H1 (cell line): ENCODE data around the gene CHST9. TPM values are rescaled to one million over a fixed set of nuclear protein-coding genes. Genes with fewer than 3 reads are reported as not detected.

Source experiments
- CTCF ChIA-PET: fragments of 300-600 bp; sonication (Branson Sonifier 250); formaldehyde crosslinking; loops from one replicate; lab custom pipeline; 2021; ENCODE audit not compliant: partially characterized antibody; lab: Charles Lee
- POLR2A ChIA-PET: fragments of 300-600 bp; sonication (Branson Sonifier 250); formaldehyde crosslinking; loops from one replicate; lab custom pipeline; 2021; ENCODE audit warnings: inconsistent platforms; ENCODE audit not compliant: partially characterized antibody; lab: Charles Lee
- DNase-seq, 2 experiments: peaks; one replicate each; pipeline versions ENCODE4 v3.0.0 to v3.0.0-alpha.2; 2010 to 2022; ENCODE audit warnings: low spot score in 2 of 2, low read depth in 1 of 2, mixed read lengths in 1 of 2
- FAIRE-seq: peaks from 2 replicates; lab custom pipeline; 2011; peaks lifted over from hg19 to GRCh38; lab: Jason Lieb, UNC
- H2AFZ ChIP-seq: 2 replicates; pipeline ENCODE4 v1.8.1; 2012; ENCODE audit warnings: low read length, inconsistent platforms
- H2AK5ac ChIP-seq: 2 replicates; pipeline ENCODE4 v1.6.1; 2013; ENCODE audit warnings: low read depth, low read length
- H2BK120ac ChIP-seq: replicated peaks from 2 replicates; pipeline ENCODE3; 2013; ENCODE audit warnings: low read depth, low read length, inconsistent platforms
- H2BK12ac ChIP-seq: 2 replicates; pipeline ENCODE4 v1.6.1; 2013; ENCODE audit warnings: low read depth, low read length
- H2BK15ac ChIP-seq: 2 replicates; pipeline ENCODE4 v1.6.1; 2013; ENCODE audit warnings: low read length
- H2BK20ac ChIP-seq: 2 replicates; pipeline ENCODE4 v1.6.1; 2013; ENCODE audit warnings: low read length
- H2BK5ac ChIP-seq: 2 replicates; pipeline ENCODE4 v1.6.1; 2013; ENCODE audit warnings: low read depth, low read length
- H3K14ac ChIP-seq: 2 replicates; pipeline ENCODE4 v1.6.1; 2013; ENCODE audit warnings: inconsistent platforms; ENCODE audit not compliant: insufficient read length
- H3K18ac ChIP-seq: 2 replicates; pipeline ENCODE4 v1.6.1; 2013; ENCODE audit warnings: low read length; ENCODE audit errors: extremely low read depth
- H3K23ac ChIP-seq: 2 replicates; pipeline ENCODE4 v1.6.1; 2013; ENCODE audit warnings: inconsistent platforms; ENCODE audit not compliant: insufficient read length
- H3K23me2 ChIP-seq: 2 replicates; pipeline ENCODE4 v1.6.1; 2013; ENCODE audit warnings: low read depth, low read length
- H3K27ac ChIP-seq: 2 replicates; pipeline ENCODE4 v1.6.1; 2011; ENCODE audit warnings: low read depth, low read length, inconsistent platforms
- H3K27me3 ChIP-seq, 4 experiments: replicated peaks in 1 of 4; 1 replicate in 1 of 4; 2 replicates in 3 of 4; pipeline versions ENCODE4 v1.6.1 to v1.8.1; 2011 to 2013; ENCODE audit warnings: low read length in 3 of 4, mild to moderate bottlenecking in 3 of 4, inconsistent platforms in 2 of 4, mixed read lengths in 2 of 4, moderate library complexity in 1 of 4; ENCODE audit not compliant: control insufficient read depth in 3 of 4, insufficient read depth in 3 of 4; ENCODE audit errors: extremely low read depth in 1 of 4
- H3K36me3 ChIP-seq, 4 experiments: 2 replicates each; pipeline versions ENCODE4 v1.6.1 to v1.8.1; 2011 to 2013; ENCODE audit warnings: mild to moderate bottlenecking in 4 of 4, low read length in 3 of 4, moderate library complexity in 2 of 4, control low read depth in 1 of 4, inconsistent platforms in 1 of 4; ENCODE audit not compliant: insufficient read depth in 4 of 4, control insufficient read depth in 2 of 4
- H3K4ac ChIP-seq: replicated peaks from 2 replicates; pipeline ENCODE3; 2013; ENCODE audit warnings: low read length, low read depth, mixed read lengths, inconsistent platforms; ENCODE audit not compliant: insufficient read length
- H3K4me1 ChIP-seq, 4 experiments: replicated peaks in 1 of 4; 1 replicate in 1 of 4; 2 replicates in 3 of 4; pipeline versions ENCODE4 v1.6.1 to v1.8.1; 2011 to 2013; ENCODE audit warnings: low read length in 3 of 4, inconsistent platforms in 2 of 4, mixed read lengths in 1 of 4; ENCODE audit not compliant: insufficient read depth in 4 of 4, control insufficient read depth in 3 of 4
- H3K4me2 ChIP-seq, 2 experiments: 2 replicates each; pipeline versions ENCODE4 v1.6.1 to v1.8.1; 2011 to 2013; ENCODE audit warnings: low read depth in 2 of 2, low read length in 2 of 2, control low read depth in 1 of 2, inconsistent platforms in 1 of 2, mild to moderate bottlenecking in 1 of 2; ENCODE audit not compliant: insufficient read depth in 1 of 2
- H3K4me3 ChIP-seq, 4 experiments: fragments of 200-600, 300-600 bp in 1 of 4; sonication (generic), shearing (Covaris generic), sonication (Bioruptor Twin) in 1 of 4; 2 replicates each; pipeline versions ENCODE4 v1.5.1 to v1.8.1; 2011 to 2016; ENCODE audit warnings: low read length in 4 of 4, low read depth in 3 of 4, control low read depth in 2 of 4, inconsistent platforms in 2 of 4, mild to moderate bottlenecking in 2 of 4, mixed read lengths in 1 of 4, moderate library complexity in 1 of 4; ENCODE audit not compliant: insufficient read depth in 2 of 4; ENCODE audit errors: extremely low read depth in 1 of 4
- H3K56ac ChIP-seq: replicated peaks from 2 replicates; pipeline ENCODE3; 2013; ENCODE audit warnings: low read depth, mild to moderate bottlenecking, mixed read lengths, low read length, inconsistent platforms; ENCODE audit not compliant: insufficient read length
- H3K79me1 ChIP-seq: 2 replicates; pipeline ENCODE4 v1.6.1; 2013; ENCODE audit warnings: low read depth, low read length, control low read depth
- H3K79me2 ChIP-seq, 2 experiments: 2 replicates each; pipeline versions ENCODE4 v1.6.1 to v1.8.1; 2012 to 2013; ENCODE audit warnings: low read length in 2 of 2, mild to moderate bottlenecking in 2 of 2, inconsistent platforms in 1 of 2; ENCODE audit not compliant: insufficient read depth in 2 of 2, control insufficient read depth in 1 of 2
- H3K9ac ChIP-seq, 4 experiments: replicated peaks in 1 of 4; 1 replicate in 1 of 4; 2 replicates in 3 of 4; pipeline versions ENCODE4 v1.6.1 to v1.8.1; 2011 to 2013; ENCODE audit warnings: low read depth in 3 of 4, low read length in 3 of 4, control low read depth in 2 of 4, mild to moderate bottlenecking in 2 of 4, moderate library complexity in 2 of 4, inconsistent platforms in 1 of 4; ENCODE audit errors: extremely low read depth in 1 of 4
- H3K9me3 ChIP-seq, 2 experiments: 2 replicates each; pipeline versions ENCODE4 v1.6.1 to v1.8.1; 2012 to 2013; ENCODE audit warnings: mild to moderate bottlenecking in 2 of 2, moderate library complexity in 2 of 2, control low read depth in 1 of 2, inconsistent platforms in 1 of 2, low read depth in 1 of 2, low read length in 1 of 2, mixed read lengths in 1 of 2; ENCODE audit not compliant: insufficient read depth in 2 of 2
- H4K20me1 ChIP-seq, 2 experiments: replicated peaks in 1 of 2; 2 replicates each; pipeline versions ENCODE3 to v1.8.1; 2011 to 2013; ENCODE audit warnings: inconsistent platforms in 2 of 2, low read length in 2 of 2, mild to moderate bottlenecking in 1 of 2; ENCODE audit not compliant: insufficient read depth in 2 of 2, control insufficient read depth in 1 of 2
- H4K5ac ChIP-seq: 2 replicates; pipeline ENCODE4 v1.6.1; 2013; ENCODE audit warnings: low read length, low read depth, mixed read lengths, inconsistent platforms; ENCODE audit not compliant: insufficient read length
- H4K8ac ChIP-seq: 2 replicates; pipeline ENCODE4 v1.8.0; 2013; ENCODE audit warnings: mild to moderate bottlenecking, moderate library complexity, low read length, inconsistent platforms; ENCODE audit not compliant: insufficient read depth; ENCODE audit errors: extremely low read depth
- H4K91ac ChIP-seq: replicated peaks from 2 replicates; pipeline ENCODE3; 2013; ENCODE audit warnings: low read length, mixed read lengths, inconsistent platforms; ENCODE audit not compliant: insufficient read length
- EP300 ChIP-seq, 2 experiments: IDR thresholded peaks; 1 replicate in 1 of 2; 2 replicates in 1 of 2; pipeline ENCODE4 v1.6.1; 2011 to 2012; ENCODE audit warnings: low read depth in 2 of 2, low read length in 2 of 2, mild to moderate bottlenecking in 2 of 2, borderline replicate concordance in 1 of 2, inconsistent platforms in 1 of 2, moderate library complexity in 1 of 2
- HDAC6 ChIP-seq: IDR thresholded peaks from one replicate; pipeline ENCODE4 v1.7.1; 2012; ENCODE audit warnings: low read depth, mild to moderate bottlenecking, inconsistent platforms, low read length, moderate library complexity
- RAD21 ChIP-seq, 2 experiments: IDR thresholded peaks in 1 of 2; conservative IDR thresholded peaks in 1 of 2; 2 replicates each; pipeline ENCODE4 v1.6.1; 2011; ENCODE audit warnings: low read depth in 2 of 2, low read length in 2 of 2, improper control_type of control experiment in 1 of 2, inconsistent platforms in 1 of 2, mild to moderate bottlenecking in 1 of 2, moderate library complexity in 1 of 2
- RBBP5 ChIP-seq: IDR thresholded peaks from 2 replicates; pipeline ENCODE4 v1.7.1; 2012; ENCODE audit warnings: low read depth, mild to moderate bottlenecking, inconsistent platforms, low read length, moderate library complexity, borderline replicate concordance
- SAP30 ChIP-seq: fragments of 300-600 bp; sonication (generic); IDR thresholded peaks from 2 replicates; pipeline ENCODE4 v1.7.1; 2012; ENCODE audit warnings: low read length, moderate library complexity, mild to moderate bottlenecking, inconsistent platforms; ENCODE audit not compliant: insufficient read depth, insufficient replicate concordance
- SP1 ChIP-seq: IDR thresholded peaks from 2 replicates; pipeline ENCODE4 v1.6.1; 2011; ENCODE audit warnings: low read depth, low read length
- SRF ChIP-seq: IDR thresholded peaks from 2 replicates; pipeline ENCODE4 v1.6.1; 2011; ENCODE audit warnings: mild to moderate bottlenecking, low read depth, low read length, moderate library complexity
- TAF7 ChIP-seq: optimal IDR thresholded peaks from 2 replicates; pipeline ENCODE3; 2011; ENCODE audit warnings: low read depth, mild to moderate bottlenecking, inconsistent platforms, low read length, moderate library complexity, borderline replicate concordance
- polyA plus RNA-seq, 7 experiments: library from polyadenylated mRNA; depleted of rRNA in 3 of 7; stranded (reverse) in 5 of 7; unstranded in 2 of 7; fragments of >200 nt in 5 of 7; fragments of 200-250 nt in 2 of 7; gene quantifications; 1 replicate in 5 of 7; 2 replicates in 1 of 7; 4 replicates in 1 of 7; pipeline versions ENCODE4 v1.2.1 to v1.2.3, GENCODE V29; 2011 to 2013; ENCODE audit warnings: missing spikeins in 2 of 7, mixed read lengths in 2 of 7
- total RNA-seq: library from RNA; stranded (reverse); fragmentation: NEBNext Ultra II Directional; extraction: Animal tissue kit (Norgen Biotek cat#: 25700); gene quantifications from 2 replicates; pipeline ENCODE4 v1.2.1, GENCODE V29; 2021
- TF ChIP-seq, protein P1 (sequence below): IDR thresholded peaks from 2 replicates; pipeline ENCODE4 v1.6.1; 2011; ENCODE audit warnings: low read depth, mild to moderate bottlenecking, low read length; ENCODE audit not compliant: insufficient read depth

Gene CHST9
- total and polyA plus RNA-seq, 2 of the 8 experiments (the other 6 are each of a cell fraction or from before 2014, with no cell fraction given): 3.2 to 24.3 TPM

DNA sequence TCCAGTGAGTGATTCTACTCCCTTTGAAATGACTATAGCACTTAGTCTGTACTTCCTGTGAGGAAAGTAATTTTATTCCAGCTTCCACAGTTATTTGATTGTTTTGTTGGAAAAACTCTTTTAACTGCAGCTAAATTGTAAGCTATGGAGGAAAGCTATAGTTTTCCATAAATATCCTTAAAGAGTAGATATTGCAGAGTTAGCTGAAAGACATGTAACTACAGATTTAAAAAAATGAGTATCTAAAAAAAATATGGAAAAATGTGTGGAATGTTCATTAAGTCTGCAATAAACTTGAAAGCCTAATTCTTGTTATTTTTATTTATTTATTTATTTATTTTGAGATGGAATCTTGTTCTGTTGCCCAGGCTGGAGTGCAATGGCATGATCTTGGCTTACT, 262.8 kb downstream of the CHST9 start:
- Histone ChIP-seq H3K14ac (no peak overlapping the region), H3K18ac (no peak overlapping the region), H3K9me3 (peaks cover 0 to 11% of the 10 kb centered on the region in 2 experiments; a peak in 2 of 4 replicates), H3K4ac (no peak overlapping the region), H4K20me1 (no peaks in the 10 kb centered on the region), H3K79me1 (no peaks in the 10 kb centered on the region), H3K27me3 (no peaks in the 10 kb centered on the region), H3K4me3 (no peak overlapping the region), H3K36me3 (no peaks in the 10 kb centered on the region), H2BK20ac (no peak overlapping the region), H2BK15ac (no peak overlapping the region), H3K27ac (no peak overlapping the region), H3K79me2 (no peaks in the 10 kb centered on the region), H3K4me2 (no peak overlapping the region), H3K9ac (no peak overlapping the region), H4K91ac (no peak overlapping the region), H2BK12ac (no peak overlapping the region), H4K5ac (no peak overlapping the region), H4K8ac (no peak overlapping the region), H2BK5ac (no peak overlapping the region), H2BK120ac (no peak overlapping the region), H2AK5ac (no peak overlapping the region), H3K23ac (no peak overlapping the region), H3K4me1 (peaks cover 0 to under 1% (median 0%) of the 10 kb centered on the region in 4 experiments; a peak in 1 of 7 replicates), H3K23me2 (no peaks in the 10 kb centered on the region), H3K56ac (no peak overlapping the region), H2AFZ (no peak overlapping the region)
- DNase-seq (no peak), FAIRE-seq (no peak)
- ChIA-PET POLR2A (no interaction called here), CTCF (no interaction called here)
- no peak for TF ChIP-seq TAF7
- TF ChIP-seq EP300 (IDR thresholded peaks at IDR 0.05; ENCODE audit: borderline replicate concordance in 1 of 2, low read depth in 2 of 2, low read length in 2 of 2): no peak
- TF ChIP-seq SP1: no peak
- TF ChIP-seq, protein P1, sequence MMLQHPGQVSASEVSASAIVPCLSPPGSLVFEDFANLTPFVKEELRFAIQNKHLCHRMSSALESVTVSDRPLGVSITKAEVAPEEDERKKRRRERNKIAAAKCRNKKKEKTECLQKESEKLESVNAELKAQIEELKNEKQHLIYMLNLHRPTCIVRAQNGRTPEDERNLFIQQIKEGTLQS: no peak
- no peak for TF ChIP-seq SRF
- no peak for TF ChIP-seq RBBP5
- no peak for TF ChIP-seq SAP30
- TF ChIP-seq HDAC6: no peak
- no peak for TF ChIP-seq RAD21 (IDR thresholded peaks at IDR 0.05 in 1 of 2, conservative IDR thresholded peaks at IDR 0.05 in 1 of 2; ENCODE audit: low read depth in 2 of 2, low read length in 2 of 2)
